ENCODE results near the gene TET3. TPM values are rescaled to one million over a fixed set of nuclear protein-coding genes. Genes with fewer than 3 reads are reported as not detected.

TET3 gene
- polyA plus RNA-seq, 2 of the 4 experiments (the other 2 are of a cell fraction), result 4.6 to 6.1 TPM

GRCh38 chr2:73979021-73979420 lies 5.7 kb upstream of the TET3 start:
- 78% methylated on average over 5 of the region's 5 CpGs for WGBS (ENCODE audit: missing lambda C conversion rate)
- peak overlapping the region; percentile 80; the same call in 1 of the 3 replicates for H3K4me2 ChIP-seq
- POLR2A ChIA-PET, result interaction anchor here (1.2 kb wide), 1 partner anchor 52 kb away, joined by 3 read pairs; the partner anchor contains the start of gene DGUOK
- no peak for TF ChIP-seq CBX2 (IDR thresholded peaks at IDR 0.05; ENCODE audit: borderline replicate concordance, low read depth)
- TF ChIP-seq HMGXB4 (CRISPR knock-in tag; IDR thresholded peaks at IDR 0.05; ENCODE audit: borderline replicate concordance), result no peak
- TF ChIP-seq ESRRA (IDR thresholded peaks at IDR 0.05; ENCODE audit: borderline replicate concordance, low read length), result no peak
- no peak for TF ChIP-seq ZFP36 (IDR thresholded peaks at IDR 0.05; ENCODE audit: borderline replicate concordance, partially characterized antibody)
- no peak for TF ChIP-seq SMC3 (IDR thresholded peaks at IDR 0.05)
- TF ChIP-seq JUNB (IDR thresholded peaks at IDR 0.05), result 0 out of 2 replicates have a peak, but pooled peaks have one; percentile 9
- TF ChIP-seq RFX5 (IDR thresholded peaks at IDR 0.05), result no peak
- TF ChIP-seq CTCF (IDR thresholded peaks at IDR 0.05), result no peak
- TF ChIP-seq HEYL (CRISPR knock-in tag; IDR thresholded peaks at IDR 0.05), result no peak
- DNase-seq (ENCODE audit: low read depth in 1 of 2, low spot score in 1 of 2), result no peak
- H3K27ac ChIP-seq, result 0 out of 6 replicates have a peak overlapping the region, but pooled peaks of 1 of the 2 experiments have one; percentile 23
- FAIRE-seq, result no peak
- H3K4me3 ChIP-seq, result no peak overlapping the region
- no peaks in the 10 kb centered on the region for H3K9me3 ChIP-seq
- H3K4me1 ChIP-seq, result peaks cover 43% of the 10 kb centered on the region
- no peak for ATAC-seq
- CTCF ChIA-PET, result interaction anchor here (0.7 to 0.9 kb wide), 3 partner anchors 14 to 173 kb away, joined by 3 to 5 read pairs (median 3); no protein-coding TSS in a partner anchor

- no peak for ATAC-seq
- H3K9me3 ChIP-seq, result no peaks in the 10 kb centered on the region
- peak overlapping the region in 1 of 2 experiments; percentile 23; a peak in 1 of 6 replicates for H3K27ac ChIP-seq
- peak in 1 of 2 experiments; percentile 42 for DNase-seq (ENCODE audit: low read depth in 1 of 2, low spot score in 1 of 2)
- POLR2A ChIA-PET, result interaction anchor here (0.6 to 1.2 kb wide), 3 partner anchors 21 to 53 kb away, joined by 3 read pairs; partner anchors contain the start of gene DGUOK
- CTCF ChIA-PET, result interaction anchor here (0.7 to 0.9 kb wide), 3 partner anchors 15 to 172 kb away, joined by 3 to 5 read pairs (median 3); no protein-coding TSS in a partner anchor
- H3K4me3 ChIP-seq, result no peak overlapping the region
- H3K4me2 ChIP-seq, result peak overlapping the region; percentile 80
- WGBS (ENCODE audit: missing lambda C conversion rate), result 3% methylated on average over 3 of the region's 3 CpGs
- no peak for FAIRE-seq
- TF ChIP-seq EP300 (IDR thresholded peaks at IDR 0.05) (no peak), HOXA7 (CRISPR knock-in tag; IDR thresholded peaks at IDR 0.05) (no peak), ZFP36 (IDR thresholded peaks at IDR 0.05; ENCODE audit: borderline replicate concordance, partially characterized antibody) (no peak), CHD4 (IDR thresholded peaks at IDR 0.05; ENCODE audit: borderline replicate concordance) (no peak), CHD2 (IDR thresholded peaks at IDR 0.05; ENCODE audit: low read length, partially characterized antibody) (no peak), CBX2 (IDR thresholded peaks at IDR 0.05; ENCODE audit: borderline replicate concordance, low read depth) (no peak), JUNB (IDR thresholded peaks at IDR 0.05) (0 out of 2 replicates have a peak, but pooled peaks have one; percentile 35), MAX (IDR thresholded peaks at IDR 0.05) (no peak), GATA3 (IDR thresholded peaks at IDR 0.05; ENCODE audit: borderline replicate concordance) (no peak), TP53 (CRISPR knock-in tag; IDR thresholded peaks at IDR 0.05) (no peak), HOXB5 (CRISPR knock-in tag; IDR thresholded peaks at IDR 0.05) (no peak), BHLHE40 (IDR thresholded peaks at IDR 0.05; ENCODE audit: low read depth, low read length) (no peak), ZSCAN20 (CRISPR knock-in tag; IDR thresholded peaks at IDR 0.05) (no peak), POLR2A (IDR thresholded peaks at IDR 0.05; ENCODE audit: low read length) (no peak), FOSB (CRISPR knock-in tag; IDR thresholded peaks at IDR 0.05) (no peak), POLR2AphosphoS2 (conservative IDR thresholded peaks at IDR 0.05; ENCODE audit: low read length) (no peak), BCL3 (IDR thresholded peaks at IDR 0.05) (no peak), ESRRA (IDR thresholded peaks at IDR 0.05; ENCODE audit: borderline replicate concordance, low read length) (no peak), KDM1A (IDR thresholded peaks at IDR 0.05; ENCODE audit: low read depth) (no peak), E2F6 (IDR thresholded peaks at IDR 0.05; ENCODE audit: borderline replicate concordance, low read depth) (no peak), NPAS2 (CRISPR knock-in tag; IDR thresholded peaks at IDR 0.05; ENCODE audit: borderline replicate concordance) (no peak), TFCP2L1 (CRISPR knock-in tag; IDR thresholded peaks at IDR 0.05) (no peak), NFE2L2 (conservative IDR thresholded peaks at IDR 0.05; ENCODE audit: low read length) (no peak), FOSL2 (IDR thresholded peaks at IDR 0.05) (0 out of 2 replicates have a peak, but pooled peaks have one; percentile 18), FOSL2 (CRISPR knock-in tag; IDR thresholded peaks at IDR 0.05) (peak; percentile 73), RCOR1 (IDR thresholded peaks at IDR 0.05; ENCODE audit: low read depth, low read length) (no peak), CEBPB (IDR thresholded peaks at IDR 0.05) (peak; percentile 74 to 81)
- peaks cover 43% of the 10 kb centered on the region for H3K4me1 ChIP-seq
Observed at GRCh38 chr2:73979686-73980085, 5.0 kb upstream of the TET3 start.
